ENCODE measurements around the gene LIPC. TPM values are rescaled to one million over a fixed set of nuclear protein-coding genes. Genes with fewer than 3 reads are reported as not detected.

Gene LIPC
- polyA plus RNA-seq, 1 experiment, result 0.31 TPM

DNA sequence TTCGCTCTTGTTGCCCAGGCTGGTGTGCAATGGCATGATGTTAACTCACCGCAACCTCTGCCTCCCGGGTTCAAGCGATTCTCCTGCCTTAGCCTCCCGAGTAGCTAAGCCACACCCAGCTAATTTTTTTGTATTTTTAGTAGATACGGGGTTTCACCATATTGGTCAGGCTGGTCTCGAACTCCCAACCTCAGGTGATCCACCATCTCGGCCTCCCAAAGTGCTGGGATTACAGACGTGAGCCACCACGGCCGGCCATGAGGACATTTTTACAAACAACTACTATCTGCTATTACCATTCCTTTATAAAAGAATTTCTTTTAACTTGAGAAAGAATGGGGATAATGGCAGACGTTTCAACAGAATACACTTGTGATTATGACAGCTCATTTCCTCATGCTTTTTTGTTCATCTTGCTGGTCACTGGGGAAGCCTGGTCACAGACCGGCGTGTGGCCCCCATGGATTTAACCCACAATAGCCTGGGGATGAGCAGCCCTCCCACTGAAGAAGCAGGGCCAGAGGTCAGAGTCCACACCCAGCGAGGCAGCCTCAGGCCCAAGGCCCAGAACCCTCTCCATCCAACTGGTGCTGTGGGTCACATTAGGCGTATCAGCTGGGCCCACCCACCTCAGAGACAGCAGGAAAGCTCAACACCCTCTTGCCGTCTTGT lies 112.0 kb downstream of the LIPC start:
- CTCF ChIA-PET, result interaction anchor here (0.8 kb wide), 1 partner anchor 12 kb away, joined by 3 read pairs; no protein-coding TSS in a partner anchor
- no peak overlapping the region for H3K4me3 ChIP-seq (ENCODE audit: low read depth, low read length)
- no peaks in the 10 kb centered on the region for H3K36me3 ChIP-seq (ENCODE audit: control insufficient read depth, insufficient read depth, low read length)
- no peak for TF ChIP-seq CTCF (IDR thresholded peaks at IDR 0.05; ENCODE audit: insufficient read depth, low read depth, low read length)
- POLR2A ChIA-PET, result no interaction called here
- DNase-seq (ENCODE audit: low read depth), result no peak
- H3K27me3 ChIP-seq (ENCODE audit: control insufficient read depth, insufficient read depth, low read length), result no peaks in the 10 kb centered on the region; the same call in 1 of the 2 replicates

GRCh38 chr15:58544756-58545155 lies 113.0 kb downstream of the LIPC start:
- POLR2A ChIA-PET, result no interaction called here
- CTCF ChIA-PET, result no interaction called here
- no peak for TF ChIP-seq CTCF (IDR thresholded peaks at IDR 0.05; ENCODE audit: insufficient read depth, low read depth, low read length)
- no peak for DNase-seq (ENCODE audit: low read depth)
- no peak overlapping the region for H3K4me3 ChIP-seq (ENCODE audit: low read depth, low read length)
- H3K27me3 ChIP-seq (ENCODE audit: control insufficient read depth, insufficient read depth, low read length), result no peaks in the 10 kb centered on the region; the same call in 1 of the 2 replicates
- H3K36me3 ChIP-seq (ENCODE audit: control insufficient read depth, insufficient read depth, low read length), result no peaks in the 10 kb centered on the region

DNA sequence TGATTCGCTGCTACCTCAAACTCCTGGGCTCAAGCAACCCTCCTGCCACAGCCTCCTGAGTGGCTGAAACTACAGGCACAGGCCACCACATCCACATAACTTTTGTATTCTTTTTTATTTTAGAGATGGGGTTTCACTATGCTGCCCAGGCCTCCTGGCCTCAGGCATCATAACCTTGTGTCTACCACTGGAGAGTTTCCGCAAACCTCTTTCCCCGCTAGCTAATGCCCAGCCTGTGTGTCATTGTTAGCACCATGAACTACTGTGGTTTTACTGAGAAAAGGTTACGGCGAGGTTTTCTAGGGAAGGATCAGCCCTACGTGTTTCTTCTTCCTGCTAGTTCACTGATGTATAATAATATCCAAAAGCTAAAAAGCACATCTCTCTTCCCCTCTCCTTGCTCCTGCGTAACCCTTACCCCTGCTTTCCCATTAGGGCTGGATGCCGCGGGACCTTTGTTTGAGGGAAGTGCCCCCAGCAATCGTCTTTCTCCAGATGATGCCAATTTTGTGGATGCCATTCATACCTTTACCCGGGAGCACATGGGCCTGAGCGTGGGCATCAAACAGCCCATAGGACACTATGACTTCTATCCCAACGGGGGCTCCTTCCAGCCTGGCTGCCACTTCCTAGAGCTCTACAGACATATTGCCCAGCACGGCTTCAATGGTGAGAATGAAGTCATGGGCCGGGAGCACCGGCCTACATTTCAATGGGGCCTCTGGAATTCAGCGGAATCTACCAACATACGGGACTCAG lies 113.7 kb downstream of the LIPC start:
- ChIA-PET CTCF (no interaction called here), POLR2A (no interaction called here)
- Histone ChIP-seq H3K27me3 (ENCODE audit: control insufficient read depth, insufficient read depth, low read length) (no peaks in the 10 kb centered on the region; the same call in 1 of the 2 replicates), H3K36me3 (ENCODE audit: control insufficient read depth, insufficient read depth, low read length) (no peaks in the 10 kb centered on the region), H3K4me3 (ENCODE audit: low read depth, low read length) (no peak overlapping the region)
- no peak for DNase-seq (ENCODE audit: low read depth)
- TF ChIP-seq CTCF (IDR thresholded peaks at IDR 0.05; ENCODE audit: insufficient read depth, low read depth, low read length), result no peak

- TF ChIP-seq CTCF (IDR thresholded peaks at IDR 0.05; ENCODE audit: insufficient read depth, low read depth, low read length), result no peak
- ChIA-PET CTCF (interaction anchor here (0.9 kb wide), 1 partner anchor 11 kb away, joined by 3 read pairs; no protein-coding TSS in a partner anchor), POLR2A (no interaction called here)
- no peaks in the 10 kb centered on the region for H3K36me3 ChIP-seq (ENCODE audit: control insufficient read depth, insufficient read depth, low read length)
- H3K27me3 ChIP-seq (ENCODE audit: control insufficient read depth, insufficient read depth, low read length), result no peaks in the 10 kb centered on the region; the same call in 1 of the 2 replicates
- no peak overlapping the region for H3K4me3 ChIP-seq (ENCODE audit: low read depth, low read length)
- no peak for DNase-seq (ENCODE audit: low read depth)
These were observed 114.3 kb downstream of the LIPC start for GRCh38 chr15:58546066-58546591.

Data from BJ (cell line).